HG03066 (cell line): Measurements from ENCODE around the gene UBTD2.
"Not testable (repeated sequence)": the region's sequence is repeated elsewhere in the genome, so short reads cannot be mapped to it uniquely, and the experiment has no call there.

ENCODE experiments used
- ATAC-seq: cut with Tn5 transposase; IDR thresholded peaks from one replicate; pipeline ENCODE4 v1.9.1; 2021; ENCODE audit warnings: low read depth; ENCODE audit not compliant: unreplicated experiment

UBTD2 gene

GRCh38 chr5:172199446-172199845 is 84.1 kb downstream of the UBTD2 start:
- no peak for ATAC-seq

- ATAC-seq = not testable (repeated sequence)
Measured at GRCh38 chr5:172197775-172198174, 85.8 kb downstream of the UBTD2 start.

- no peak for ATAC-seq
Measured at GRCh38 chr5:172194985-172195774, 88.4 kb downstream of the UBTD2 start.

- ATAC-seq = no peak
Measured at GRCh38 chr5:172193872-172194271, 89.7 kb downstream of the UBTD2 start, which contains the start of gene EFCAB9. TSS of gene EFCAB9 (plus strand) at chr5:172194172. CDS start at chr5:172194173, 1 bp downstream.

GRCh38 chr5:172189693-172190296 is 93.8 kb downstream of the UBTD2 start:
- ATAC-seq = no peak

- no peak for ATAC-seq
Measured at GRCh38 chr5:172188893-172189692, 94.5 kb downstream of the UBTD2 start.

- ATAC-seq = peak; percentile 60
Measured at GRCh38 chr5:172188033-172188892, 95.3 kb downstream of the UBTD2 start, which contains the start of gene STK10. TSS of gene STK10 (minus strand) at chr5:172188224. CDS start at chr5:172188042, 182 bp downstream.

- peak; percentile 29 for ATAC-seq
Measured at GRCh38 chr5:172187118-172188032, 96.2 kb downstream of the UBTD2 start.

GRCh38 chr5:172186114-172186695 is 97.4 kb downstream of the UBTD2 start:
- no peak for ATAC-seq

GRCh38 chr5:172185096-172185461 is 98.5 kb downstream of the UBTD2 start:
- ATAC-seq = no peak

- ATAC-seq = no peak
Measured at GRCh38 chr5:172183881-172184280, 99.7 kb downstream of the UBTD2 start.

- no peak for ATAC-seq
Measured at GRCh38 chr5:172182291-172182690, 101.3 kb downstream of the UBTD2 start.

GRCh38 chr5:172180936-172181335 is 102.6 kb downstream of the UBTD2 start:
- no peak for ATAC-seq

- peak; percentile 33 for ATAC-seq
Measured at GRCh38 chr5:172178991-172179989, 104.3 kb downstream of the UBTD2 start.

GRCh38 chr5:172178301-172178987 is 105.1 kb downstream of the UBTD2 start:
- no peak for ATAC-seq

- no peak for ATAC-seq
Measured at GRCh38 chr5:172177176-172177575, 106.4 kb downstream of the UBTD2 start.

GRCh38 chr5:172175263-172175719 is 108.3 kb downstream of the UBTD2 start:
- ATAC-seq = peak; percentile 67
